ENCODE results near the gene MMD2.

MMD2 gene

DNA sequence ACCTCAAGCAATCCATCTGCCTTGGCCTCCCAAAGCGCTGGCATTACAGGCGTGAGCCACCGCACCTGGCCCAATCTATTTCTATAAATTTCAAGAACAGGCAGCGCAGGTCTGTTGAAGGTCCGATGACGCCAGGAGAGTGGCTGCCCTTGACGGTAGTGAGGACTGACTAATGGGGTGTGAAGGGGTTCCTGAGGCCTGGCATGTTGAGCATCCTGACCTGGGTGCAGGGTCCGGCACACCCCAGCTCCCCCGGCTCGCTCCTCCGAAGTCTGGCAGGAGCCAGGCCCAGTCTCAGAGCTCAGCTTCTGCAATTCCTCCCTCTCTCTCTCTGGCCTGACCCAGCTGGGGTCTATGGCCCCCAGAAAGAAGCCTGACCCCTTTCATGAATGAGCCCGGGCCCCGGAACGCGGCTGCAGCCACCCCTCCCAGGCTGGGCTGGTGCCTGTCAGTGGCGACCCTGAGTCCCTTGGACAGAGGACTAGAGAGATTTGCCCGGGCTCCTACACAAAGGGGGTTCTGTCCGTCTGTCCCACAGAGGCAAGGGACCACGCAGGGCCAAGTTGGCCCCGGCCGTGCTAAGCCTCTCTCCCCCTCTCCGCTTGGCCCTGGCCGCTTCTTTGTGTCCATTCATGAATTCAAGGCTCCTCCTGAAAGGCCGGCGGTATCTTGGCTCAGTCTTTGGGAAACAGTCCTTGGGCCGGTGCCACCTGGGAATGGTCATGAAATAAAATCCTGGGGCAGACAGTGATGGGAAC is 18.8 kb downstream of the MMD2 start:
- H3K27ac Mint-ChIP-seq: no peak overlapping the region
- DNase-seq: no peak
- H3K9me3 Mint-ChIP-seq: no peaks in the 10 kb centered on the region
- H3K36me3 Mint-ChIP-seq (ENCODE audit: low read depth): no peaks in the 10 kb centered on the region
- no peak overlapping the region for H3K4me3 Mint-ChIP-seq
- H3K4me1 Mint-ChIP-seq: no peaks in the 10 kb centered on the region
- peaks cover 7% of the 10 kb centered on the region for H3K27me3 Mint-ChIP-seq
- ATAC-seq: no peak

DNA sequence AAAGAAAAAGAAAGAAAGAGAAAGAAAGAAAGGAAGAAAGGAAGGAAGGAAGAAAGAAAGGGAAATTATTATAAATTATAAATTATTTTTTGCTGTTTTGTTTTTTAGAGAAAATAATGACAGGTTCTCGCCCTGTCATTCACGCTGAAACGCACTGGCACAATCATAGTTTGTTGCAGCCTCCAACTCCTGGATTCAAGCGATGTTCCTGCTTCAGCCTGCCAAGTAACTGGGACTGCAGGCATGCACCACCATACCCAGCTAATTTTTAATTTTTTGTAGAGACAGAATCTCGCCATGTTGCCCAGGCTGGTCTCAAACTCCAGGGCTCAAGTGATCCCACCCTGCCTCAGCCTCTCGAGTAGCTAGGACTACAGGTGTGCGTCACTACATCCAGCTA is 21.6 kb downstream of the MMD2 start:
- no peak overlapping the region for H3K27ac Mint-ChIP-seq
- H3K36me3 Mint-ChIP-seq (ENCODE audit: low read depth): no peaks in the 10 kb centered on the region

DNA sequence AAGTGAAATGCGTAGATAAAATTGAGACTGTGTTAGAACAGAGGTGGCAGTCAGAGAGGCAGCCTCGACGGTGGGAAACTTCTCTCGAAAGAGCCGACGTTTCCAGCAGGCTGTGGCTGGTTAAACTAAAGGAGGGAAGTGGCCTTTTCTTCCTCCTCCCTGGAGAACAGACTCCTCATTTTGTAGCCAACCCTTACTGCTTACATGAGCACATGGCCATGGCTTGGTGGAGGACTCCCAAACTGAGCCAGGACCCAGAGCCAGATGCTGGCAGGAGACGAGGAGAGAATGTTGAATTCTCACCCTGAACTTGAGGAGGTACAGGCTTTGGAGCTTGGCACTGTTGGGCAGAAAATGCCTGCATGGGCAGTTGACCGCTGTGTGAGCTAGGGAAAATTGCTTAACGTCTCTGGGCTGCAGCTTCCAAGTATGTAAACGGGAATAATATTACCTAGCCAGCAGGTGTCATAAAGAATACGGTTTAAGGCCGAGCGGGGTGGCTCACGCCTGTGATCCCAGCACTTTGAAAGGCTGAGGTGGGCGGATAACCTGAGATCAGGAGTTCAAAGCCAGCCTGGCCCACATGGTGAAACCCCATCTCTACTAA is 24.5 kb downstream of the MMD2 start:
- no peak overlapping the region for H3K4me3 Mint-ChIP-seq
- ATAC-seq: no peak
- no peaks in the 10 kb centered on the region for H3K36me3 Mint-ChIP-seq (ENCODE audit: low read depth)
- H3K9me3 Mint-ChIP-seq: no peaks in the 10 kb centered on the region
- no peaks in the 10 kb centered on the region for H3K4me1 Mint-ChIP-seq
- no peak for DNase-seq
- no peak overlapping the region for H3K27ac Mint-ChIP-seq
- peaks cover 6% of the 10 kb centered on the region for H3K27me3 Mint-ChIP-seq

More for the DNA sequence above, 21.6 kb downstream of the MMD2 start:
- ATAC-seq (no peak), DNase-seq (no peak)
- Mint-ChIP-seq H3K4me3 (no peak overlapping the region), H3K9me3 (no peaks in the 10 kb centered on the region), H3K27me3 (peaks cover 6% of the 10 kb centered on the region), H3K4me1 (no peaks in the 10 kb centered on the region)

DNA sequence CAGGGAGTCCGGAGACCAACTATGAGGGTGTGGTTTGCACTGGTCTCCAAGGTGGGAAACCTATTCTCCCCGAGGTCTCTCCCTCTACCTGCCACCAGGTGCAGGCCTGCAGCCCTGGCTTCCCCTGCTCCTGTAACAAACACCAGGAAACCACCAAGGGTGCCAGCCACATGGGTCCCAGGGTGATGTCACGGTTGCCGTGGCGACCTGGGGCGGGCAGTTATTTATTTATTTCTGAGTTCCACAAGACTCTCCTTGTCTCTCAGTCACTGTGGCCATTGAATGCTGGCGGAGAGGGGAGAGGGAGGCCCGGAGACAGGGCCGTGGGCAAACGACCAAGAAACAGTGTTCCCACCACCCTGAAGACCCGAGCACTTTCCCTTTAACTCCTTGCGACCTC is 27.0 kb downstream of the MMD2 start:
- peaks cover 2% of the 10 kb centered on the region for H3K27me3 Mint-ChIP-seq
- DNase-seq: no peak
- no peak for ATAC-seq
- H3K4me3 Mint-ChIP-seq: no peak overlapping the region
- no peak overlapping the region for H3K27ac Mint-ChIP-seq
- no peaks in the 10 kb centered on the region for H3K9me3 Mint-ChIP-seq
- no peaks in the 10 kb centered on the region for H3K4me1 Mint-ChIP-seq
- no peaks in the 10 kb centered on the region for H3K36me3 Mint-ChIP-seq (ENCODE audit: low read depth)

DNA sequence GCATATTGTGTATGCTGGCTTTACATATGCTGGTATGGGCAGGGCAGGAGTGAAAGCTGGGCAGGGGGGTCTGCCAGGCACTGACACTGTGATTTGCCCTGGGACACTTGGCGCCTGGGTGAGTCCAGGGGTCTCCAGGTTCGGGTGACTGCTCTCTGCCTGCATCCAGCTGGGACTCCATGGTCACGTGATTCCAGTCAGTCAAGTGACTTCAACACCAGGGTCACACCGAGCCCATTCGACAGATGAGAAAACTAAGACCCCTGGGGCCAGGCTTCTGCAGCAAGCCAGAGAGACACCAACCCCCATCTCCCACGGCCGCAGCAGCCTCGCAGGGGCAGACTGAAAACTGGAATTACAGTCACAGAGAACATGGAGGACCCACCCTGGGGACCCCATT is 30.0 kb downstream of the MMD2 start:
- Mint-ChIP-seq H3K27me3 (peaks cover 2% of the 10 kb centered on the region), H3K27ac (no peak overlapping the region)

DNA sequence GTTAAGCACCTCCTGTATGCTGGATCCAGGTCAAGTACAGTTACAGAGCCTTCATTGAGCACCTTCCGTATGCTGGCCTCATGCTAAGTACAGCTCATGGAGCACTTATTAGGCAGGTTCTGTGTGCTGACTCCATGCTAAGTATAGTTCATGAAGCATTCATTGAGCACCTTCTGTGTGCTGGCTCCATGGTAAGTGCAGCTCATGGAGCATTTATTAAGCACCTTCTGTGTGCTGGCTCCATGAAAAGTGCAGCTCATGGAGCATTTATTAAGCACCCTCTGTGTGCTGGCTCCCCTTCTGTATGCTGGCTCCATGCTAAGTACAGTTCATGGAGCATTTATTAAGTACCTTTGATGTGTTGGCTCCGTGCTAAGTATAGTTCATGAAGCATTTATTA is 30.5 kb downstream of the MMD2 start:
- no peak overlapping the region for H3K4me3 Mint-ChIP-seq
- H3K36me3 Mint-ChIP-seq (ENCODE audit: low read depth): no peaks in the 10 kb centered on the region
- H3K9me3 Mint-ChIP-seq: no peaks in the 10 kb centered on the region
- H3K27me3 Mint-ChIP-seq: peaks cover 2% of the 10 kb centered on the region
- ATAC-seq (no peak), DNase-seq (no peak)
- no peak overlapping the region for H3K27ac Mint-ChIP-seq
- H3K4me1 Mint-ChIP-seq: no peaks in the 10 kb centered on the region

More for the DNA sequence above, 30.0 kb downstream of the MMD2 start:
- DNase-seq: no peak
- Mint-ChIP-seq H3K9me3 (no peaks in the 10 kb centered on the region), H3K4me3 (no peak overlapping the region), H3K4me1 (no peaks in the 10 kb centered on the region), H3K36me3 (ENCODE audit: low read depth) (no peaks in the 10 kb centered on the region)
- ATAC-seq: no peak

DNA sequence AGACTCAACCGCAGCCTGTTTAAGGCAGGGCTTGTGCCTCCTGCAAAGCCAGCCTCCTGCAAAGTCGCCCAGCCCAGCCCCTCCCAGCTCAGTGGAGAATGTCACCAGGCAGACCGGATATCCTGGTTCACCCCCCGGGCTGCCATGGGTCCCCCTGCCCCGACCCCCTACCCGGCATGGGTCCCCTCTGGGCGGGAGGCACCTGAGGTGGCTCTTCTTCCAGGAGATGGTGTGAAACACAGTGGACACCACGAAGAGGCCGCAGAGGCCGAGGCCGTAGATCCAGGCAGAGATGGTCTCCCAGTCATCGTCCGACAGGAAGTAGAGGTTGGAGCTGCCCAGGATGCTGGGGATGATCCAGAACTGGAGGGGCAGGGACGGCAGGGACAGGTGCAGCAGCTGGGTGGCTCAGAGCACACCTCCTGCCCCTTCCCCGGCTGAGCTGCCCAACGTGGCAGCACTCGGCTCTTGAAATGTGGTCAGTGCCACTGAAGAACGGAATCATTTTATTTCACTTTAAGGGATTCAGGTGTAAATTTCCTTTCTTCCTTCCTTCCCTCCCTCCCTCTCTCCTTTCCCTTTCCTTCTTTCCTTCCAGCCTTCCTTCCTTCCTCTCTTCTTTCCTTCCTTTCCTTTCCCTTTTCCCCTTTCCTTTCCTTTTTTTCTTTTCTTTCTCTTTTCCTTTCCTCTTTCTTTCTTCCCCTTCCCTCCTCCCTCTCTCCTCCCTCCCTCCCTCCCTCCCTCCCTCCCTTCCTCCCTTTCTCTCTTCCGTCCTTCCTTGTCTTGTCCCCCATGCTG is 38.8 kb downstream of the MMD2 start:
- Mint-ChIP-seq H3K4me3 (no peak overlapping the region), H3K27ac (no peak overlapping the region), H3K9me3 (no peaks in the 10 kb centered on the region), H3K4me1 (no peaks in the 10 kb centered on the region), H3K27me3 (peaks cover 4% of the 10 kb centered on the region), H3K36me3 (ENCODE audit: low read depth) (no peaks in the 10 kb centered on the region)
- no peak for ATAC-seq
- DNase-seq: no peak

DNA sequence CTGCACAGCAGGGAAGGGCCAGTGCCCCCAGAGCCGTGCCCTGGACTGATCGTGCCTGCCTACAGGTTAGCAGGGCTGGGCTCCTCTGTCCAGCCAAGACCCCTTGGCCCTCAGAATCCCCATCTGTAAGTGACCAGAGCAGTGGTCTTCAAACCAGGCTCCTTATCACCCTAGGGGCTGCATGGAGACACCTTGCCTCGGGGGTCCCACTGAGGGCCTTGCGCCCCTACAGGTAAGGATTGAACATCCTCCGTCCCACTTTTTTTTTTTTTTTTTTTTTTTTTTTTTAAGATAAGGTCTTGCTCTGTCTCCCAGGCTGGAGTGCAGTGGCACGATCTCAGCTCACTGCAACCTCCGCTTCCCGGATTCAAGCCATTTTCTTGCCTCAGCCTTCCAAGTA is 42.9 kb downstream of the MMD2 start:
- no peaks in the 10 kb centered on the region for H3K4me1 Mint-ChIP-seq
- H3K27me3 Mint-ChIP-seq: peaks cover 1% of the 10 kb centered on the region
- no peak for ATAC-seq
- no peak overlapping the region for H3K27ac Mint-ChIP-seq
- no peaks in the 10 kb centered on the region for H3K9me3 Mint-ChIP-seq
- no peak overlapping the region for H3K4me3 Mint-ChIP-seq
- DNase-seq: no peak
- no peaks in the 10 kb centered on the region for H3K36me3 Mint-ChIP-seq (ENCODE audit: low read depth)

DNA sequence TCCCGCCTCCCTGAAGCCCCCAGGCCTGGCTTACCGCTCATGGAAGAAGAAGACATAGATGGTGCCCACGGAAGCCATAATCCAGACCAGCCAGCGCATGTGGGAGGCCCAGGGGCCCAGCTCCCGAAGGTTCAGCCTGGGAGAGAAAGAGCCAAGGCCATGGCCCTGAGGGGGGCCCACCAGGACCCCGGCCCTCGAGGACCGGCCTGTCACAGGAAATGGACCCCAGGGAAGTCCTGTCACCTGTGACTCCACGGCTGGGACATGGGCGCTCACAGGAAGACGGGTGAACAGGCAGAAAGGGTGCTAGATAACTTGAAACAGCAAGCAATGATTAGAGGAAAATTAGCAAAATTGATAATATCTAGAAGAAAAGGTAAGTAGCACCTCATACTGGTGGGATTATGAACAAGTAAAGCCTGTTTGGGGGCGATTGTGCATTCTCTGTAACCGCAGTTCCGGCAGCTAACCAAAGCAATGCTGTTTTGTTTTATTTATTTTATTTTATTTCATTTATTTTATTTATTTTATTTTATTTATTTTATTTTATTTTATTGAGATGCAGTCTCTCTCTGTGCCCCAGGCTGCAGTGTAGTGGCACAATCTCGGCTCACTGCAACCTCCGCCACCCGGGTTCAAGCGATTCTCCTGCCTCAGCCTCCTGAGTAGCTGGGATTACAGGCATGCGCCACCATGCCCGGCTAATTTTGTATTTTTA is 47.7 kb downstream of the MMD2 start:
- no peaks in the 10 kb centered on the region for H3K36me3 Mint-ChIP-seq (ENCODE audit: low read depth)
- ATAC-seq: no peak
- no peaks in the 10 kb centered on the region for H3K9me3 Mint-ChIP-seq
- DNase-seq: no peak
- H3K27me3 Mint-ChIP-seq: no peaks in the 10 kb centered on the region
- H3K27ac Mint-ChIP-seq: no peak overlapping the region
- H3K4me1 Mint-ChIP-seq: no peaks in the 10 kb centered on the region
- no peak overlapping the region for H3K4me3 Mint-ChIP-seq

DNA sequence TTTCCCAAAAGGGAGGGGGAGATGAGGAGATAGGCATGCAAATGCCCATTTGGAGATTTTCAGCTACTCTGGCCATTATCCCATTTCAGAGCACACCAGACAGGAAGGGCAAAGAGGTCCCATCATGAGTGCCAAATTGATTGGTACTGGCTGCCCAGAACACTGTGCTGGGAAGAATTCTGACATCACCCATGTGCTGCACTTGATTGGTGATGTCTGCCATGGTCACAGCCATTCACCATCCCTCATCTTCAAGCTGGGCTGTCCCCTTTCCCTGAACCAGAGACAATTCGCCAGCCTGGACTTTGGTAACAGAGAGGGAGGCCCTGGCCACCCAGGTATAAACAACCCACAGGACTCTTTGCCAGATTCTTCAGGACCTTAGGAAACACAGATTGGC is 52.3 kb downstream of the MMD2 start:
- Mint-ChIP-seq H3K36me3 (ENCODE audit: low read depth) (no peaks in the 10 kb centered on the region), H3K9me3 (no peaks in the 10 kb centered on the region), H3K27me3 (peaks cover 3% of the 10 kb centered on the region), H3K4me1 (no peaks in the 10 kb centered on the region), H3K27ac (no peak overlapping the region), H3K4me3 (no peak overlapping the region)
- DNase-seq (no peak), ATAC-seq (no peak)

DNA sequence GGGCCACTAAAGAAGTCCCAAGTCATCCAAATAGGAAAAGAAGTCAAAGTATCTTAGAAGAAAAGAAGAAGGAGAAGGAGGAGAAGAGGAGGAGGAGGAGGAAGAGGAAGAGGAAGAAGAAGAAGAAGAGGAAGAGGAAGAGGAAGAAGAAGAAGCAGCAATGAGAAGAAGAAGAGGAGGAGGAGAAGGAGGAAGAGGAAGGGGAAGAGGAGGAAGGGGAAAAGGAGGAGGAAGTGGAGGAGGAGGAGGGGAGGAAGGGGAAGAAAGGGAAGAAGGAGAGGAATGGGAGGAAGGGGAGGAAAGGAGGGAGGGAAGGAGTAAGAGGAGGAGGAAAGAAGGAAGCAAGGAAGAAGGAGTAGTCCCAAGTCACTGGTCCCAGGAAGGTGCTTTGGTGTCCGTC is 53.8 kb downstream of the MMD2 start:
- no peak for DNase-seq
- H3K4me3 Mint-ChIP-seq: no peak overlapping the region
- peaks cover 3% of the 10 kb centered on the region for H3K27me3 Mint-ChIP-seq
- H3K9me3 Mint-ChIP-seq: no peaks in the 10 kb centered on the region
- H3K36me3 Mint-ChIP-seq (ENCODE audit: low read depth): no peaks in the 10 kb centered on the region
- no peak overlapping the region for H3K27ac Mint-ChIP-seq
- ATAC-seq: no peak
- no peaks in the 10 kb centered on the region for H3K4me1 Mint-ChIP-seq

DNA sequence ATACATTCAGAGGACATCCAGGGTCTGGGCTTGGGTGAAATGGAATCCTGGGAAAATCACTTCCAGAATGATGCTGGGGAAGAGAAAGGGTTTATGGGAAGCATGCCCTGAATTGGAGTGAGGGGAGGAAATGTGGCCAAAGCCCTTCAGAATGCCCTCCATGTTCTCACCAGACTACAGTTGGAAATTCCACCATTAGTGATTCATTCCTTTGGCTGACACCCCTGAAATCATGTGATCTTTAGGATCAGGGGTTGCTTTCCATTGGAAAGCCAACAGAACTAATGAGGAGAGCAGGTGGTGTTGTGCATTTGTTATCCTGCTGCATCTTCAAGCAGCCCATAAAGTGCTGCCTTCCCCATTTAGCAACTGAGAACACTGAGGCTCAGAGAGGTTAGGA is 54.6 kb downstream of the MMD2 start:
- Mint-ChIP-seq H3K27me3 (peaks cover 3% of the 10 kb centered on the region), H3K27ac (no peak overlapping the region), H3K9me3 (no peaks in the 10 kb centered on the region), H3K4me1 (no peaks in the 10 kb centered on the region), H3K36me3 (ENCODE audit: low read depth) (no peaks in the 10 kb centered on the region), H3K4me3 (no peak overlapping the region)
- no peak for ATAC-seq
- DNase-seq: no peak

DNA sequence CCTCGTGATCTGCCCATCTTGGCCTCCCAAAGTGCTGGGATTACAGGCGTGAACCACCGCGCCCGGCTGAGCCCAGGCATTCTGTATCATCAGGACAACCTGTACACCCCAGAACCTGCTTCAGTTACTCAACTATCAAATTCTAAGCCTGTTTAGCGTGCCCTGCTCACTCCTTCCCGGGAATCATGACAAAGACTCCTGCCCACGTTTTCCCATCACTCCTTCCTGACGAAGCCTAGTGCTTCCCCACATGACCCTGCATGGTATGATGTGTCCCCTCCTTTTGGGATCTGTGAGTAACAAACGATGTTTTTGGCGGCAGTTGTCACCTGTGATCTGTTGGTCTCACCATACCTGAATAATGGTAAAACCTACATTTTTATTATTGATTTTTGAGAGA is 63.2 kb downstream of the MMD2 start:
- DNase-seq (no peak), ATAC-seq (no peak)
- no peaks in the 10 kb centered on the region for H3K27me3 Mint-ChIP-seq
- H3K36me3 Mint-ChIP-seq (ENCODE audit: low read depth): no peaks in the 10 kb centered on the region
- peaks cover 7% of the 10 kb centered on the region for H3K9me3 Mint-ChIP-seq
- no peak overlapping the region for H3K4me3 Mint-ChIP-seq
- H3K4me1 Mint-ChIP-seq: no peaks in the 10 kb centered on the region
- no peak overlapping the region for H3K27ac Mint-ChIP-seq

DNA sequence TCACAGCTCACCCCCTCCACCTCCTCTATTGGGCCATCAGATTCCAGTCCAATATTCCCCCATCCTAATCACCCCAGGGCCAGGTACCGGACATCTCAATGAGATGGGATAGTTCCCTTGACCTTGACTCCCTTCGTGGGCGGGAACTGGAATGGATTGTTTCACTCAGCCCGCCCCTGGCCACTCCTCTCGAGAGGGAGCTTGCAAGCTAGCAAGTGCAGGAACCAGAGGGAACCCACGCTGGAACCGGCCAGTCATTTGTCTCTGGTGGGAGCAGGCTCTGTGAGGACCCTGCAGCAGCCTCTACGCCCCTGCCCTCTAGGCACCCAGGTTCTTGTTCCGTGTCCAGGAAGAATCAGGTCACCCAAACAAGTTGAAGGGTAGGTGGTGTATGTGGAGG is 64.5 kb downstream of the MMD2 start:
- H3K27ac Mint-ChIP-seq: no peak overlapping the region
- H3K4me3 Mint-ChIP-seq: no peak overlapping the region
- H3K4me1 Mint-ChIP-seq: no peaks in the 10 kb centered on the region
- peaks cover 7% of the 10 kb centered on the region for H3K9me3 Mint-ChIP-seq
- DNase-seq: no peak
- ATAC-seq: no peak
- no peaks in the 10 kb centered on the region for H3K27me3 Mint-ChIP-seq
- no peaks in the 10 kb centered on the region for H3K36me3 Mint-ChIP-seq (ENCODE audit: low read depth)

Data from activated naive CD8-positive, alpha-beta T cell treated with anti-CD3 and anti-CD28 coated beads, Interleukin-2, amount 50 U/mL, for 24 hours (primary cell).